COR-L47 (cell line): ENCODE results near the gene ERCC8.

ENCODE experiments used
- DNase-seq: peaks from one replicate; lab custom pipeline; 2025; lab: John Stamatoyannopoulos, UW

Gene ERCC8

GRCh38 chr5:60835554-60835953 lies 109.3 kb downstream of the ERCC8 start:
- DNase-seq: no peak

- DNase-seq: no peak
Measured at GRCh38 chr5:60833520-60833919, 111.3 kb downstream of the ERCC8 start.

GRCh38 chr5:60830581-60831127 lies 114.2 kb downstream of the ERCC8 start:
- no peak for DNase-seq

- no peak for DNase-seq
Measured at GRCh38 chr5:60829490-60830266, 115.2 kb downstream of the ERCC8 start.

GRCh38 chr5:60827201-60827600 lies 117.7 kb downstream of the ERCC8 start:
- no peak for DNase-seq

GRCh38 chr5:60826653-60827052 lies 118.2 kb downstream of the ERCC8 start:
- DNase-seq: no peak
